ENCODE data around the gene TNFSF12. TPM values are rescaled to one million over a fixed set of nuclear protein-coding genes. Genes with fewer than 3 reads are reported as not detected.

The TNFSF12 gene
- total RNA-seq, 1 experiment from 2014 or later, result 15.2 TPM

DNA sequence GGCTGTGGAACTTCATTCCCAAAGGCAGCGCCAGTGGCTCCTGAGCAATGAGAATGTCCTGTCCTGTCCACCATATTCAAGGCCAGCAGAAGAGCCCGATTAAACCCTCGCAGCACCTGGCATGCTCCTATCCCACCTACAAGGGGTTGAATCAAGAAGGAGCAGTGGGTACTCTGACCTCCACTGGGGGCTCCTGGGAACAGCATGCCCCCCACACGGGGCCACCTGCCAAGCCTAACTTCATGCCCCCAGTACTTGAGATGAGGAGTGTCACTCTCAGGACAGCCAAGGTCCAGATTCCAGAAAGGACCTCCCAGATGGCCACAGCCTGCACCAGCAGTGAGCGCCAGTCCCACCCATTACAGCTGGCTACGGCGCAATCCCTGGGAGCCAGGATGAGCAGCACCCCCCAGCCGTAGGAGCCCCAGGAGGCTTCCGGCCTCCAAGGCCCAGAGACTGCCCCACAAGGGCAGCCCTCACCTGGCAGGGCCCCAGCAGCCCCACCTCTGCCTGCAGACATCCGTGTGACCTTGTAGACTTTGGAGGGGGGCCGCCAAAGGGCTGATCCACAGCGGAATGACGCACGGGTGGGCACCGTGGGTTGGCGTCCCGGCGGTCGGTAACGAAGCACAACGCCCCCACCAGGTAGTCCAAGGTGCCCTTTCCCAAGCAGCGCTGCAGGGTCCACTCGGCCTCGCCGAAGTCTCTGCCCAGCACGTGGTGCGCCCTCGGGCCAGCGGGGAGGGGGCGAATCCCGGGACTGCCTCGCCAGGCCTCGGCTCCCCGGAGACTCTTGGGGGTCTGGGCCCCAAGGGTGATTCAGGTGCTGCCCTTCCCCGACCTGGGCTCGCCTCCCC is 33.8 kb downstream of the TNFSF12 start:
- Histone ChIP-seq H3K4me3 (ENCODE audit: low read length) (no peak overlapping the region), H3K4me1 (ENCODE audit: insufficient read depth, low read length) (peaks cover 42% of the 10 kb centered on the region), H3K27ac (ENCODE audit: low read length) (peak overlapping the region; percentile 90), H3F3A (ENCODE audit: low read length, unreplicated experiment) (peaks cover 9% of the 10 kb centered on the region), H3K36me3 (ENCODE audit: low read depth, low read length) (peaks cover 4% of the 10 kb centered on the region; the same call in 1 of the 2 replicates), H2AFZ (ENCODE audit: low read length) (no peak overlapping the region), H3K79me2 (ENCODE audit: low read length) (peaks cover 44% of the 10 kb centered on the region), H3K9me2 (replicated peaks; ENCODE audit: low read length) (no peaks in the 10 kb centered on the region), H3K27me3 (ENCODE audit: low read length) (no peaks in the 10 kb centered on the region), H3K9me3 (ENCODE audit: low read length) (no peaks in the 10 kb centered on the region), H3K4me2 (ENCODE audit: low read length) (peak overlapping the region; percentile 90; the same call in 1 of the 2 replicates), H3K9ac (ENCODE audit: low read length) (peak overlapping the region; percentile 96), H4K20me1 (ENCODE audit: low read length) (peaks cover 4% of the 10 kb centered on the region)
- TF ChIP-seq, protein P1, sequence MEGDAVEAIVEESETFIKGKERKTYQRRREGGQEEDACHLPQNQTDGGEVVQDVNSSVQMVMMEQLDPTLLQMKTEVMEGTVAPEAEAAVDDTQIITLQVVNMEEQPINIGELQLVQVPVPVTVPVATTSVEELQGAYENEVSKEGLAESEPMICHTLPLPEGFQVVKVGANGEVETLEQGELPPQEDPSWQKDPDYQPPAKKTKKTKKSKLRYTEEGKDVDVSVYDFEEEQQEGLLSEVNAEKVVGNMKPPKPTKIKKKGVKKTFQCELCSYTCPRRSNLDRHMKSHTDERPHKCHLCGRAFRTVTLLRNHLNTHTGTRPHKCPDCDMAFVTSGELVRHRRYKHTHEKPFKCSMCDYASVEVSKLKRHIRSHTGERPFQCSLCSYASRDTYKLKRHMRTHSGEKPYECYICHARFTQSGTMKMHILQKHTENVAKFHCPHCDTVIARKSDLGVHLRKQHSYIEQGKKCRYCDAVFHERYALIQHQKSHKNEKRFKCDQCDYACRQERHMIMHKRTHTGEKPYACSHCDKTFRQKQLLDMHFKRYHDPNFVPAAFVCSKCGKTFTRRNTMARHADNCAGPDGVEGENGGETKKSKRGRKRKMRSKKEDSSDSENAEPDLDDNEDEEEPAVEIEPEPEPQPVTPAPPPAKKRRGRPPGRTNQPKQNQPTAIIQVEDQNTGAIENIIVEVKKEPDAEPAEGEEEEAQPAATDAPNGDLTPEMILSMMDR (conservative IDR thresholded peaks at IDR 0.05; ENCODE audit: low read depth, low read length), result no peak
- no peak for TF ChIP-seq EZH2phosphoT487 (IDR thresholded peaks at IDR 0.05; ENCODE audit: borderline replicate concordance, low read length)
- no peak for TF ChIP-seq EZH2 (IDR thresholded peaks at IDR 0.05; ENCODE audit: low read length, unreplicated experiment)
- ATAC-seq, result no peak
- ChIA-PET CTCF (interaction anchor here (1.1 kb wide), 1 partner anchor 23 kb away, joined by 3 read pairs; no protein-coding TSS in a partner anchor), POLR2A (ENCODE audit: unreplicated experiment) (interaction anchor here (0.5 kb wide), 1 partner anchor 140 kb away, joined by 3 read pairs; no protein-coding TSS in a partner anchor)
- BruUV-seq (replicated peaks), result no TSS peak
- intact Hi-C loops (cut with micrococcal nuclease), result no loop called here
- DNase-seq, result no peak

DNA sequence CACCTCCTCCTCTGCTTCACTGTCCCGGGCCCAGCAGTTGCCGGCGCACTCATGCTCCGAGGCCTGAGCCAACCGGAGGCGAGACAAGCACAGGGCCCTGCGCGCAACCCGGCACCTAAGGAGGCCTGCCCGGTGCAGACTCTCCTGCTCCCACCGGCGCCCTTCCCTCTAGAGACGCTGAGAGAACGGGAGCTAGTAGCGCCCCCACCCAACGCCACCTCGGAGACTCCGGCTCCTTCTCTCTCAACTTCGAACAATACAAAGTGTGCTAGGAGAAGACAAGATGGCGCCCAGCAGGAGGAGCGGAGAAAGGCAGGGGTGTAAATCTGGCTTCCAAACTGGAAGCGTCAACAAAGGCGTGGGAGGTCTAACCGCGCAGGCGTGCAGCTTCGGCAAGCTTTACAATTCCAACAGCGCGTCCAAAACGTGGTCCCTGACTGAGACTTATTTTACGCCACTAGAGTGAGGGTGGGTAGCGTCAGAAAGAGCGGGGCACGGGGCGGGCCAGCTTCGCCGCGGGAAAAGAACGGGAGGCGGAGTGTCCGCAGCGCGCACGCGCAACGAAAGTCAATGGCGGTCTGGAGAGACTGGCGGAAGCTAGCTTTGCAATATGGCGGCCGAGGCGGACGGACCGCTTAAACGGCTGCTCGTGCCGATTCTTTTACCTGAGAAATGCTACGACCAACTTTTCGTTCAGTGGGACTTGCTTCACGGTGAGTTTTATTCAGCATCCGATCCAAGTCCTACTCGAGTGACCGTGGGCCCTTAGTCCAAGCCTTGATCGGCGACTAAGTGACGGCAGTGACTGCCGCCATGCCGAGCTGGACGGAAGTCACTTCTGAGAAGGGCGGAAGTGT is 34.6 kb downstream of the TNFSF12 start, which contains the start of gene MPDU1:
MPDU1 (plus strand) TSS at position 600 of the 857 bp plus-strand sequence; CDS start at position 611, 11 bp downstream.
- Histone ChIP-seq H3F3A (ENCODE audit: low read length, unreplicated experiment) (peaks cover 6% of the 10 kb centered on the region), H2AFZ (ENCODE audit: low read length) (peak within 1 kb of the TSS; percentile 71), H3K79me2 (ENCODE audit: low read length) (peaks cover 48% of the 10 kb centered on the region), H3K36me3 (ENCODE audit: low read depth, low read length) (no peaks in the 10 kb centered on the region), H3K4me3 (ENCODE audit: low read length) (peak within 1 kb of the TSS; percentile 81), H3K27ac (ENCODE audit: low read length) (peak within 1 kb of the TSS; percentile 90), H3K9me2 (replicated peaks; ENCODE audit: low read length) (no peaks in the 10 kb centered on the region), H3K9ac (ENCODE audit: low read length) (peak within 1 kb of the TSS; percentile 96), H3K4me1 (ENCODE audit: insufficient read depth, low read length) (peaks cover 46% of the 10 kb centered on the region), H4K20me1 (ENCODE audit: low read length) (no peaks in the 10 kb centered on the region; the same call in 1 of the 2 replicates), H3K9me3 (ENCODE audit: low read length) (no peaks in the 10 kb centered on the region), H3K27me3 (ENCODE audit: low read length) (no peaks in the 10 kb centered on the region), H3K4me2 (ENCODE audit: low read length) (peak within 1 kb of the TSS; percentile 90)
- TF ChIP-seq EZH2 (IDR thresholded peaks at IDR 0.05; ENCODE audit: low read length, unreplicated experiment) (no peak), EZH2phosphoT487 (IDR thresholded peaks at IDR 0.05; ENCODE audit: borderline replicate concordance, low read length) (no peak)
- TF ChIP-seq, protein P1 (conservative IDR thresholded peaks at IDR 0.05; ENCODE audit: low read depth, low read length), result no peak
- POLR2A ChIA-PET (ENCODE audit: unreplicated experiment), result interaction anchor here (0.5 to 1.0 kb wide), 4 partner anchors 32 to 627 kb away, joined by 3 to 4 read pairs (median 4); no protein-coding TSS in a partner anchor
- CTCF ChIA-PET, result interaction anchor here (1.1 kb wide), 1 partner anchor 24 kb away, joined by 3 read pairs; no protein-coding TSS in a partner anchor
- peak; percentile 46 for ATAC-seq
- BruUV-seq (replicated peaks), result TSS peak; percentile 71
- intact Hi-C loops (cut with micrococcal nuclease), result no loop called here
- DNase-seq, result peak; percentile 91

All from PC-3 (cell line).